T-helper 1 cell treated with Interleukin-12 subunit alpha and Interleukin-12 subunit beta and Interleukin-4 antibody, amounts not matched to agents 30 μg/mL and 1 μg/mL, for 36 hours (primary cell): ENCODE data around the gene KIAA1217.

Experiments
- H3K27ac Mint-ChIP-seq: one replicate; pipeline ENCODE4 v1.8.0; 2021; ENCODE audit warnings: mild to moderate bottlenecking, mixed read lengths
- H3K27me3 Mint-ChIP-seq: one replicate; pipeline ENCODE4 v1.8.0; 2021; ENCODE audit warnings: low read depth, mixed read lengths
- H3K36me3 Mint-ChIP-seq: one replicate; pipeline ENCODE4 v1.8.0; 2021; ENCODE audit warnings: low read depth, mixed read lengths
- H3K4me1 Mint-ChIP-seq: one replicate; pipeline ENCODE4 v1.8.0; 2021; ENCODE audit warnings: low read depth, mixed read lengths
- H3K4me3 Mint-ChIP-seq: one replicate; pipeline ENCODE4 v1.8.0; 2021; ENCODE audit warnings: mild to moderate bottlenecking, moderate library complexity, mixed read lengths
- H3K9me3 Mint-ChIP-seq: one replicate; pipeline ENCODE4 v1.8.0; 2021; ENCODE audit warnings: mixed read lengths

KIAA1217 gene

GRCh38 chr10:24553051-24553612 lies 344.2 kb downstream of the KIAA1217 start:
- H3K4me1 Mint-ChIP-seq = peaks cover 7% of the 10 kb centered on the region
- H3K27ac Mint-ChIP-seq = no peak overlapping the region
- H3K9me3 Mint-ChIP-seq = no peaks in the 10 kb centered on the region
- no peaks in the 10 kb centered on the region for H3K36me3 Mint-ChIP-seq
- H3K4me3 Mint-ChIP-seq = no peak overlapping the region
- peaks cover 3% of the 10 kb centered on the region for H3K27me3 Mint-ChIP-seq

DNA sequence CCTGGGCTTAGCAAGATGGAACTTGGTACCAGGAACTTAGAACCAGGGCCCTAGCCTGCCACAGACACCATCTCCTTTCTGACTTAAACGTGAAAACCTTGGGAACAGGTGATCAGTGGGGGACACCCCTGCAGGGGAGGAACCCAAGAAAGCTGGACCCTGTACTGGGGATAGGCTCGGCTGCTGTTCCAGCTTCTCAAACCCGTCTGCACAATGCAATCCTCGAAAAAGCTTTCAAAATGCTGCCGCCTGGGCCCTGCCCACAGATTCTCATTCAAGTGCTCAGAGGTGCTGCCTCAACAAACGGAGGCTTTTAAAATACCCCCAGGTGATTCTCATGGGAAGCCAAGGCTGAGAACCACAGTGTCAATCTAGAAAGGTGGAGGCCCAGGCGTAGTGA lies 345.1 kb downstream of the KIAA1217 start:
- Mint-ChIP-seq H3K27ac (no peak overlapping the region), H3K4me1 (peaks cover 7% of the 10 kb centered on the region), H3K27me3 (peaks cover 3% of the 10 kb centered on the region), H3K9me3 (no peaks in the 10 kb centered on the region), H3K36me3 (no peaks in the 10 kb centered on the region), H3K4me3 (no peak overlapping the region)

- Mint-ChIP-seq H3K36me3 (no peaks in the 10 kb centered on the region), H3K4me1 (peaks cover 7% of the 10 kb centered on the region), H3K27ac (no peak overlapping the region), H3K4me3 (no peak overlapping the region), H3K27me3 (peaks cover 3% of the 10 kb centered on the region), H3K9me3 (no peaks in the 10 kb centered on the region)
These were observed 347.3 kb downstream of the KIAA1217 start for GRCh38 chr10:24556126-24556749.

DNA sequence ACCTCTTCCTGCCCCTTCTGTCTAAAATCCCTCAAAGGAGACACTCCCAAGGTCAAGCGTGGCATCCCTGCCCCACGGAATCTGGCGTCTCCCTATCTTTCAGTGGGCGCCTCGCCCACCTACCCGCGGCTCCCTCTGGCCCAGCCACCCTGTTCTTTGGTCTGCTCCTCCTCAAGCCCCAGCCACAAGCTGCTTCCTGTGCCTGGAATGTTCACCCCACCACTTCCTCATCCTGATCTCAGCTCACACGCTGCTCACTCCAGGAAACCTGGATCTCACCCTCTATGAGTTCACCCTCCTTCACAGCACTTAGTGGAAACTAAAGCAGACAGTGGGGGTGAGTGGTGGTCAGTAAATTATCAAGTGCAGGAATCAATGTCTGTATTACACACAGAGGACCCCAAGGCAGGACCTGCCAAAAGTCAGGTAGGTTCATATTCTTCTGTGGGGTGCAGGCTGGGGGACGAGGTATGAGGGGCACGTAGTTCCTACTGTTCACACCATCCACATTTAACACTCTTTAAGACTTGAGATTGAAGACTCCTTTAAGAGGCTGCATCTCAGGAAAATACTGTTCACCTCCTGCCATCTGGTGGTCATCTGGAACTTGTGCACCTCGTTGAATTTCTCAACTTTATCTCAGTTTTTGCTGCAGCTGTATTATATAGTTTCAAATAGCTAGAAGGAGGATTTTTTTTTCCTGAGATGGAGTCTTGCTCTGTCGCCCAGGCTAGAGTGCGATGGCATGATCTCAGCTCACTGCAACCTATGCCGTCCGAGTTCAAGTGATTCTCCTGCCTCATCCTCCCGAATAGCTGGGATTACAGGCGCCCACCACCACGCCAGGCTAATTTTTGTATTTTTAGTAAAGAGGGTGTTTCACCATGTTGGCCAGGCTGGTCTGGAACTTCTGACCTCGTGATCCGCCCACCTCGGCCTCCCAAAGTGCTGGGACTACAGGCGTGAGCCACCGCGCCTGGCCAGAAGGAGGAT lies 348.1 kb downstream of the KIAA1217 start:
- H3K36me3 Mint-ChIP-seq = no peaks in the 10 kb centered on the region
- H3K9me3 Mint-ChIP-seq = no peaks in the 10 kb centered on the region
- peaks cover 7% of the 10 kb centered on the region for H3K4me1 Mint-ChIP-seq
- no peak overlapping the region for H3K4me3 Mint-ChIP-seq
- peaks cover 3% of the 10 kb centered on the region for H3K27me3 Mint-ChIP-seq
- H3K27ac Mint-ChIP-seq = no peak overlapping the region

DNA sequence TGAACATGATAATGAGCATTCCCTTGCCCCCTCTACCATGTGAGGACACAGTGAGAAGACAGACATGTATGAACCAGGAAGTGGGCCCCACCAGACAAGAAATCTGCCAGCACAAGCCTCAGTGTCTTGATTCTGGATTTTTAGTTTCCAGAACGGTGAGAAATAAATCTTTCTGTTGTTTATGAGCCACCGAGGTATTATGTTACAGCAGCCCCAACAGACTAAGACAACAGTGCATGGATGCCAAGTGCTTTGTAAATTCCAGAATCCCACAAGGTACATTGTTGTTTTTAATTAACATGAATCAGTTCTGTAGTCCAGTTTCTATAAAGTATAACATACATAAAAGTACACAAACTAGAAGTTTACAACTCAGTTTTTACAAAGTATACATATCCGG lies 352.5 kb downstream of the KIAA1217 start:
- Mint-ChIP-seq H3K36me3 (no peaks in the 10 kb centered on the region), H3K9me3 (no peaks in the 10 kb centered on the region), H3K4me3 (no peak overlapping the region), H3K27me3 (no peaks in the 10 kb centered on the region), H3K4me1 (peaks cover 7% of the 10 kb centered on the region), H3K27ac (no peak overlapping the region)

GRCh38 chr10:24568042-24568441 lies 359.1 kb downstream of the KIAA1217 start:
- Mint-ChIP-seq H3K27ac (no peak overlapping the region), H3K9me3 (no peaks in the 10 kb centered on the region), H3K4me3 (no peak overlapping the region), H3K36me3 (no peaks in the 10 kb centered on the region), H3K4me1 (no peaks in the 10 kb centered on the region), H3K27me3 (peaks cover 3% of the 10 kb centered on the region)

GRCh38 chr10:24569330-24569796 lies 360.4 kb downstream of the KIAA1217 start:
- Mint-ChIP-seq H3K36me3 (no peaks in the 10 kb centered on the region), H3K9me3 (no peaks in the 10 kb centered on the region), H3K27me3 (peaks cover 4% of the 10 kb centered on the region), H3K4me1 (no peaks in the 10 kb centered on the region), H3K27ac (no peak overlapping the region), H3K4me3 (no peak overlapping the region)

DNA sequence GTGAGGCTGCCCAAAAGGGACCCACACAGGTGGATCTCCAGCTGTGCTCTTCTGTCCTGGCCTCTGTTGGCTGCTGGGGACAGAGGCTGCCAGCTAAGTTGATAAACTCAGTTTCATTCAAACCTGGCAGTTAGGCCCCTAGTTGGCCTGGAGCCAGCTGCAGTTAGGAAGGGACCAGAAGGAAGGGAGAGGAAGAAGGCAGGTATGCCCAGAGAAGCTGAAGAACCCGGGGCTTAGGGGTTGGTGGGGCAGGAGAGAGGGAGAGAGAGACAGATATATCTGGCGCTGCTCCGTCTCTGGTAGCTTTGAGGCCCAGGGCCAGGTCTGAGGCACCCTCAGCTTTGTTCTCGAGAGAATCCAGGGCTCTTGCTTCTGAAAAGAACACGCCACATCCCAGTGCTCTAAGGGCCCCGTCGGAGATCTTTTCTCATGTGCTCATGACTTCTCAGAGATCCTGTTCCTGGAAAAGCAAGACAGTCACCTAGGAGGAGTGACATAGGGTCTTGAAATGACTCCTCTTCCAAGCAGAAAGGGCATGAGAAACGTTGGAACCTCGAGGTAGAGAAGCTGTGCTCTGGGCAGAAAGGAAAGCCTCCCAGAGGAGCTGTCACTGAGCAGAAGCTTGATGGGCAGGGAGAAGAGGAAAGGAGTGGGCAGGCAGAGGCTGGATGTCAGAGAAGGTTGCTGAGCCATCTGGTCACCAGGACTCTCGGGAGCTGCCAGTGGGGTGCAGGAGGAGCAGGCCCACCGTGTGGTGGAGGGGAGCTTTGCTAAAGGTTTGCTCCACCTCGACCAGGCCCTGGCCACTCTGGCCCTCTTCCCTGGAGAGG lies 361.1 kb downstream of the KIAA1217 start:
- H3K9me3 Mint-ChIP-seq = no peaks in the 10 kb centered on the region
- H3K4me3 Mint-ChIP-seq = no peak overlapping the region
- H3K27me3 Mint-ChIP-seq = peaks cover 8% of the 10 kb centered on the region
- no peaks in the 10 kb centered on the region for H3K4me1 Mint-ChIP-seq
- no peak overlapping the region for H3K27ac Mint-ChIP-seq
- H3K36me3 Mint-ChIP-seq = no peaks in the 10 kb centered on the region

DNA sequence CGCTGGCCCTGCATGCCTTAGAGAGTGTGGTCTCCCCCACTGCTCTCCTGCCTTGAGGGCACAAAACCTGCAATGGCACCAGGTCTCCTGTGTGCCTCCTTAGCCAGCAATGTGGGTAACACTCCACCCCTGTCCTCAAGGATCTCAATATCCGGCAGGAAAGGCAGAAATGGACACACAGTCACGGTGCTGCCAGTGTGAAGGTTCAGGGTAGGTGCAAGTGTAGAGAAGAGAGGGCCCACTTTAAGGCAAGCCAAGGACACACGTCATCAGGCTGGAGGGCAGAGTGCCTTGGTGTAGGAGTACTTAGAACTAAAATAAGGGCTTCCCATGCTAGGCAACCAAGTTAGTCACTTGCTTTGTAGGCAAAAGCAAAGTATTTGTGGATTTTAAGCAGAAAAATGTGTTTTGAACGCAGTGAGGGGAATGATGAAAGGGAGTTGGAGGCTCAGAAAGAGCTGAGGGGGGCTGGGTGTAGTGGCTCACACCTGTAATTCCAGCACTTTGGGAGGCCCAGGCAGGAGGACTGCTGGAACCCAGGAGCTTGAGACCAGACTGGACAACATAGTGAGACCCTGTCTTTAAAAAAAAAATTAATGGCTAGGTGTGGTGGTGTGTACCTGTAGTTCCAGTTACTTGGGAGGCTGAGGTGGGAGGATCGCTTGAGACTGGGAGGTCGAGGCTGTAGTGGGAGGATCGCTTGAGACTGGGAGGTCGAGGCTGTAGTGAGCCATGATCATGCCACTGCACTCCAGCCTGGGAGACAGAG lies 361.9 kb downstream of the KIAA1217 start:
- H3K9me3 Mint-ChIP-seq = no peaks in the 10 kb centered on the region
- H3K27ac Mint-ChIP-seq = no peak overlapping the region
- H3K4me3 Mint-ChIP-seq = no peak overlapping the region
- no peaks in the 10 kb centered on the region for H3K36me3 Mint-ChIP-seq
- peaks cover 13% of the 10 kb centered on the region for H3K27me3 Mint-ChIP-seq
- peaks cover 6% of the 10 kb centered on the region for H3K4me1 Mint-ChIP-seq

GRCh38 chr10:24571870-24572450 lies 363.0 kb downstream of the KIAA1217 start:
- no peak overlapping the region for H3K27ac Mint-ChIP-seq
- no peaks in the 10 kb centered on the region for H3K9me3 Mint-ChIP-seq
- no peak overlapping the region for H3K4me3 Mint-ChIP-seq
- no peaks in the 10 kb centered on the region for H3K36me3 Mint-ChIP-seq
- peaks cover 13% of the 10 kb centered on the region for H3K27me3 Mint-ChIP-seq
- H3K4me1 Mint-ChIP-seq = peaks cover 6% of the 10 kb centered on the region

- Mint-ChIP-seq H3K36me3 (no peaks in the 10 kb centered on the region), H3K27me3 (peaks cover 13% of the 10 kb centered on the region), H3K4me3 (no peak overlapping the region), H3K4me1 (peaks cover 6% of the 10 kb centered on the region), H3K9me3 (no peaks in the 10 kb centered on the region), H3K27ac (no peak overlapping the region)
These were observed 365.2 kb downstream of the KIAA1217 start for GRCh38 chr10:24574161-24574560.

GRCh38 chr10:24574578-24575155 lies 365.7 kb downstream of the KIAA1217 start:
- peaks cover 6% of the 10 kb centered on the region for H3K4me1 Mint-ChIP-seq
- no peak overlapping the region for H3K27ac Mint-ChIP-seq
- H3K27me3 Mint-ChIP-seq = peaks cover 13% of the 10 kb centered on the region

GRCh38 chr10:24575481-24576002 lies 366.6 kb downstream of the KIAA1217 start:
- no peaks in the 10 kb centered on the region for H3K9me3 Mint-ChIP-seq
- H3K36me3 Mint-ChIP-seq = no peaks in the 10 kb centered on the region
- H3K4me3 Mint-ChIP-seq = no peak overlapping the region
- H3K27me3 Mint-ChIP-seq = peaks cover 13% of the 10 kb centered on the region
- no peak overlapping the region for H3K27ac Mint-ChIP-seq
- peaks cover 6% of the 10 kb centered on the region for H3K4me1 Mint-ChIP-seq

More at GRCh38 chr10:24574578-24575155, 365.7 kb downstream of the KIAA1217 start:
- no peaks in the 10 kb centered on the region for H3K9me3 Mint-ChIP-seq
- H3K4me3 Mint-ChIP-seq = no peak overlapping the region
- no peaks in the 10 kb centered on the region for H3K36me3 Mint-ChIP-seq
